GOT3 (cell line): ENCODE results near the gene PRDX5.

Source experiments
- DNase-seq: peaks from one replicate; lab custom pipeline; 2025; ENCODE audit warnings: mixed read lengths; lab: John Stamatoyannopoulos, UW

The PRDX5 gene

GRCh38 chr11:64324692-64325469 lies 7.0 kb downstream of the PRDX5 start:
- DNase-seq = no peak

- DNase-seq = no peak
Measured at GRCh38 chr11:64327375-64327774, 9.5 kb downstream of the PRDX5 start.

GRCh38 chr11:64327993-64328392 lies 10.1 kb downstream of the PRDX5 start:
- DNase-seq = no peak

- DNase-seq = no peak
Measured at GRCh38 chr11:64330888-64331287, 13.0 kb downstream of the PRDX5 start.

GRCh38 chr11:64331569-64332371 lies 13.8 kb downstream of the PRDX5 start:
- DNase-seq = peak; percentile 64

- no peak for DNase-seq
Measured at GRCh38 chr11:64333556-64333955, 15.6 kb downstream of the PRDX5 start.

GRCh38 chr11:64334764-64335735 lies 17.1 kb downstream of the PRDX5 start:
- peak; percentile 32 for DNase-seq

GRCh38 chr11:64337538-64338249 lies 19.8 kb downstream of the PRDX5 start:
- DNase-seq = no peak

- DNase-seq = no peak
Measured at GRCh38 chr11:64338716-64339115, 20.8 kb downstream of the PRDX5 start.

- no peak for DNase-seq
Measured at GRCh38 chr11:64339286-64339685, 21.4 kb downstream of the PRDX5 start.

GRCh38 chr11:64339754-64340408 lies 22.0 kb downstream of the PRDX5 start, which contains the start of gene CCDC88B:
Gene CCDC88B, plus strand, starts transcription at chr11:64340204. Its CDS starts 63 bp downstream, at chr11:64340267.
- DNase-seq = no peak

- DNase-seq = no peak
Measured at GRCh38 chr11:64340671-64341335, 22.9 kb downstream of the PRDX5 start.

GRCh38 chr11:64341429-64341828 lies 23.5 kb downstream of the PRDX5 start:
- DNase-seq = no peak

- DNase-seq = peak; percentile 63
Measured at GRCh38 chr11:64341851-64342791, 24.2 kb downstream of the PRDX5 start.

- DNase-seq = no peak
Measured at GRCh38 chr11:64342869-64343745, 25.2 kb downstream of the PRDX5 start.

GRCh38 chr11:64343767-64344559 lies 26.0 kb downstream of the PRDX5 start:
- DNase-seq = no peak

GRCh38 chr11:64344787-64345186 lies 26.9 kb downstream of the PRDX5 start:
- no peak for DNase-seq
